ENCODE measurements around the gene ATG2B. TPM values are rescaled to one million over a fixed set of nuclear protein-coding genes. Genes with fewer than 3 reads are reported as not detected.

Gene ATG2B
- total and polyA plus RNA-seq, 2 experiments from 2014 or later, result 3.3 to 20.4 TPM

GRCh38 chr14:96252323-96252998, 110.7 kb downstream of the ATG2B start:
- no peak overlapping the region for H3K4me2 ChIP-seq
- no peaks in the 10 kb centered on the region for H3K36me3 ChIP-seq (replicated peaks; ENCODE audit: insufficient read depth, low read depth)
- WGBS (ENCODE audit: low lambda C conversion rate, missing lambda C conversion rate), result 86% methylated on average over 19 of the region's 19 CpGs
- H3K4me1 ChIP-seq (ENCODE audit: insufficient read depth), result peaks cover 13% of the 10 kb centered on the region
- H3K27ac ChIP-seq, result peak overlapping the region; percentile 84
- no peak overlapping the region for H2AFZ ChIP-seq
- no peaks in the 10 kb centered on the region for H4K20me1 ChIP-seq (ENCODE audit: insufficient read depth, poor library complexity, severe bottlenecking)
- no peak for DNase-seq (ENCODE audit: low spot score)
- no peaks in the 10 kb centered on the region for H3K27me3 ChIP-seq
- no peaks in the 10 kb centered on the region for H3K79me2 ChIP-seq
- H3K4me3 ChIP-seq, result no peak overlapping the region
- H3K9me3 ChIP-seq (ENCODE audit: low read depth), result no peaks in the 10 kb centered on the region
- H3K9me2 ChIP-seq (replicated peaks; ENCODE audit: insufficient read depth), result no peaks in the 10 kb centered on the region
- TF ChIP-seq EZH2phosphoT487 (IDR thresholded peaks at IDR 0.05; ENCODE audit: low read depth, severe bottlenecking, unreplicated experiment) (no peak), EZH2 (IDR thresholded peaks at IDR 0.05; ENCODE audit: borderline replicate concordance) (no peak), CTCF (IDR thresholded peaks at IDR 0.05; ENCODE audit: poor library complexity) (no peak)

- 75% methylated on average over 4 of the region's 4 CpGs for WGBS (ENCODE audit: low lambda C conversion rate, missing lambda C conversion rate)
- DNase-seq (ENCODE audit: low spot score), result no peak
- no peak overlapping the region for H3K27ac ChIP-seq
- H3K9me2 ChIP-seq (replicated peaks; ENCODE audit: insufficient read depth), result no peaks in the 10 kb centered on the region
- H3K4me3 ChIP-seq, result no peak overlapping the region
- no peaks in the 10 kb centered on the region for H3K9me3 ChIP-seq (ENCODE audit: low read depth)
- H3K36me3 ChIP-seq (replicated peaks; ENCODE audit: insufficient read depth, low read depth), result no peaks in the 10 kb centered on the region
- no peak overlapping the region for H2AFZ ChIP-seq
- H3K4me1 ChIP-seq (ENCODE audit: insufficient read depth), result peaks cover 20% of the 10 kb centered on the region
- no peaks in the 10 kb centered on the region for H3K79me2 ChIP-seq
- TF ChIP-seq CTCF (IDR thresholded peaks at IDR 0.05; ENCODE audit: poor library complexity) (no peak), EZH2phosphoT487 (IDR thresholded peaks at IDR 0.05; ENCODE audit: low read depth, severe bottlenecking, unreplicated experiment) (no peak), EZH2 (IDR thresholded peaks at IDR 0.05; ENCODE audit: borderline replicate concordance) (no peak)
- no peak overlapping the region for H3K4me2 ChIP-seq
- no peaks in the 10 kb centered on the region for H4K20me1 ChIP-seq (ENCODE audit: insufficient read depth, poor library complexity, severe bottlenecking)
- no peaks in the 10 kb centered on the region for H3K27me3 ChIP-seq
Measured at GRCh38 chr14:96251656-96252155, 111.4 kb downstream of the ATG2B start.

- Histone ChIP-seq H3K27me3 (no peaks in the 10 kb centered on the region), H3K4me1 (ENCODE audit: insufficient read depth) (peaks cover 20% of the 10 kb centered on the region), H2AFZ (no peak overlapping the region), H3K79me2 (no peaks in the 10 kb centered on the region), H3K27ac (no peak overlapping the region), H3K9me3 (ENCODE audit: low read depth) (no peaks in the 10 kb centered on the region), H3K36me3 (replicated peaks; ENCODE audit: insufficient read depth, low read depth) (no peaks in the 10 kb centered on the region), H3K9me2 (replicated peaks; ENCODE audit: insufficient read depth) (no peaks in the 10 kb centered on the region), H3K4me3 (no peak overlapping the region), H4K20me1 (ENCODE audit: insufficient read depth, poor library complexity, severe bottlenecking) (no peaks in the 10 kb centered on the region), H3K4me2 (no peak overlapping the region)
- TF ChIP-seq EZH2 (IDR thresholded peaks at IDR 0.05; ENCODE audit: borderline replicate concordance), result no peak
- TF ChIP-seq EZH2phosphoT487 (IDR thresholded peaks at IDR 0.05; ENCODE audit: low read depth, severe bottlenecking, unreplicated experiment), result no peak
- no peak for TF ChIP-seq CTCF (IDR thresholded peaks at IDR 0.05; ENCODE audit: poor library complexity)
- DNase-seq (ENCODE audit: low spot score), result no peak
- WGBS (ENCODE audit: low lambda C conversion rate, missing lambda C conversion rate), result 66% methylated on average over 3 of the region's 3 CpGs
Measured at GRCh38 chr14:96250485-96250884, 112.7 kb downstream of the ATG2B start.

Data from hepatocyte (in vitro differentiated cells).